ENCODE measurements around the gene ADARB2.

DNA sequence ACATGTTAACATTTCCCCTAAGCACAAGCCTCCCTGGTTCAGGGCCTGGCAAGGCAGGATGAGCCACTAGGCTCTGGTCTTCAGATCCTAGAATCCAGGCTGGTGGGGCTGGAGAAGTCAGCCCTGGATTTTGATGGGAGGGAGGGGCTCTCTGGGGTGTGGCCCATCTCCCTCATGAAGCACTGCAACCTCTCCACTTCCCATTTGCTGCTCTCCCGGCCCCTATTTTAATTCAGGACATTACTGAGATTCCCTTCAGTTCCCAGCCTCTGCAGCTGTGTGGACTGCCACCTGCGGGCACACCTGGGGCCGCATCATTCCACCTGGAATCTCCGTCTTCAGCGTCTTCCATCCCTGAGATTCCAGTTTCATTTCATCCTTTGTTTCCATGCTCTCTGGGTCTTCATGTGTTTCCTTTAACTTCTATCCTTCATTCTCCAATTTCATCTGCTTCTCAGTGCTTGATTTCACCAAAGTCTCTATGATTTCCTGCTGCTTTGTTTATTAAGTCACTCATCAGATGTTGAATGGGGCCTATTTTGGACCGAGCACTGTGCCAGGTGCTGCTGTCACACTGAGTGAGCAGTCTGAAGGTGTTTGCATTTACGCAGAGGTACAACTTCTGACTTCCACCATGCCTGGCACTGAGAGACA lies 427.6 kb downstream of the ADARB2 start:
- no peak for TF ChIP-seq GABPA (IDR thresholded peaks at IDR 0.05; ENCODE audit: low read depth)
- TF ChIP-seq, protein P1, sequence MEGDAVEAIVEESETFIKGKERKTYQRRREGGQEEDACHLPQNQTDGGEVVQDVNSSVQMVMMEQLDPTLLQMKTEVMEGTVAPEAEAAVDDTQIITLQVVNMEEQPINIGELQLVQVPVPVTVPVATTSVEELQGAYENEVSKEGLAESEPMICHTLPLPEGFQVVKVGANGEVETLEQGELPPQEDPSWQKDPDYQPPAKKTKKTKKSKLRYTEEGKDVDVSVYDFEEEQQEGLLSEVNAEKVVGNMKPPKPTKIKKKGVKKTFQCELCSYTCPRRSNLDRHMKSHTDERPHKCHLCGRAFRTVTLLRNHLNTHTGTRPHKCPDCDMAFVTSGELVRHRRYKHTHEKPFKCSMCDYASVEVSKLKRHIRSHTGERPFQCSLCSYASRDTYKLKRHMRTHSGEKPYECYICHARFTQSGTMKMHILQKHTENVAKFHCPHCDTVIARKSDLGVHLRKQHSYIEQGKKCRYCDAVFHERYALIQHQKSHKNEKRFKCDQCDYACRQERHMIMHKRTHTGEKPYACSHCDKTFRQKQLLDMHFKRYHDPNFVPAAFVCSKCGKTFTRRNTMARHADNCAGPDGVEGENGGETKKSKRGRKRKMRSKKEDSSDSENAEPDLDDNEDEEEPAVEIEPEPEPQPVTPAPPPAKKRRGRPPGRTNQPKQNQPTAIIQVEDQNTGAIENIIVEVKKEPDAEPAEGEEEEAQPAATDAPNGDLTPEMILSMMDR (IDR thresholded peaks at IDR 0.05; ENCODE audit: insufficient read depth, low read length): no peak
- TF ChIP-seq POLR2AphosphoS5 (IDR thresholded peaks at IDR 0.05; ENCODE audit: low read depth): no peak
- TF ChIP-seq, protein P2, sequence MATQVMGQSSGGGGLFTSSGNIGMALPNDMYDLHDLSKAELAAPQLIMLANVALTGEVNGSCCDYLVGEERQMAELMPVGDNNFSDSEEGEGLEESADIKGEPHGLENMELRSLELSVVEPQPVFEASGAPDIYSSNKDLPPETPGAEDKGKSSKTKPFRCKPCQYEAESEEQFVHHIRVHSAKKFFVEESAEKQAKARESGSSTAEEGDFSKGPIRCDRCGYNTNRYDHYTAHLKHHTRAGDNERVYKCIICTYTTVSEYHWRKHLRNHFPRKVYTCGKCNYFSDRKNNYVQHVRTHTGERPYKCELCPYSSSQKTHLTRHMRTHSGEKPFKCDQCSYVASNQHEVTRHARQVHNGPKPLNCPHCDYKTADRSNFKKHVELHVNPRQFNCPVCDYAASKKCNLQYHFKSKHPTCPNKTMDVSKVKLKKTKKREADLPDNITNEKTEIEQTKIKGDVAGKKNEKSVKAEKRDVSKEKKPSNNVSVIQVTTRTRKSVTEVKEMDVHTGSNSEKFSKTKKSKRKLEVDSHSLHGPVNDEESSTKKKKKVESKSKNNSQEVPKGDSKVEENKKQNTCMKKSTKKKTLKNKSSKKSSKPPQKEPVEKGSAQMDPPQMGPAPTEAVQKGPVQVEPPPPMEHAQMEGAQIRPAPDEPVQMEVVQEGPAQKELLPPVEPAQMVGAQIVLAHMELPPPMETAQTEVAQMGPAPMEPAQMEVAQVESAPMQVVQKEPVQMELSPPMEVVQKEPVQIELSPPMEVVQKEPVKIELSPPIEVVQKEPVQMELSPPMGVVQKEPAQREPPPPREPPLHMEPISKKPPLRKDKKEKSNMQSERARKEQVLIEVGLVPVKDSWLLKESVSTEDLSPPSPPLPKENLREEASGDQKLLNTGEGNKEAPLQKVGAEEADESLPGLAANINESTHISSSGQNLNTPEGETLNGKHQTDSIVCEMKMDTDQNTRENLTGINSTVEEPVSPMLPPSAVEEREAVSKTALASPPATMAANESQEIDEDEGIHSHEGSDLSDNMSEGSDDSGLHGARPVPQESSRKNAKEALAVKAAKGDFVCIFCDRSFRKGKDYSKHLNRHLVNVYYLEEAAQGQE (IDR thresholded peaks at IDR 0.05; ENCODE audit: insufficient replicate concordance, low read depth): no peak

Measured in HL-60 (cell line).